ENCODE results near the gene KLHL22.
"Not testable (repeated sequence)": the region's sequence is repeated elsewhere in the genome, so short reads cannot be mapped to it uniquely, and the experiment has no call there.

The KLHL22 gene

DNA sequence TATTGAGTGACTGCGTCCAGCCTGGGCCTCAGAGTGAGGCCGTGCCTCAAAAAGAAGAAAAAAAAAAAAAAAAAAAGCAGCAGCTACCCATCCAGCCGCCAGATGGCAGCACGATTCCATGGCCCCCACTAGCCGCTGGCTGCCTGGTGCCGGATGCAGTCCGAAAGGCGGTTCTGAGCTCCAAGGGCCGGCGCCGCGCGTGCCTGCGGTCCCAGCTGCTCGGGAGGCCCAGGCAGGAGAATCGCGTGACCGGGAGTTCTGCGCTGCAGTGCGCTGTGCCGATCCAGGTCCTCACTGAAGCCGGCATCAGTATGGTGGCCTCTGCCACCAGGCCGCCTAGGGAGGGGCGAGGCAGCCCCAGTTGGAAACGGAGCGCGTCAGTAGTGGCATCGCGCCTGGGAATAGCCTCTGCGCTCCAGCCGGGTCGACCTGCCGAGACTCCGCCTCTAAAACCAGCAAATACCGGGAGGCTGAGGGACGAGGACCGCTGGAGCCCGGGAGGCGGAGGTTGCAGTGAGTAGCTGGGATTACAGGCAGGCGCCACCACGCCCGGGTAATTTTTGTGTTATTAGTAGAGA lies 77.3 kb downstream of the KLHL22 start:
- ChIA-PET CTCF (interaction anchor here (0.6 to 1.0 kb wide), 11 partner anchors 9 to 227 kb away, joined by 3 to 7 read pairs (median 4); no protein-coding TSS in a partner anchor), POLR2A (ENCODE audit: low non-redundant PET) (interaction anchor here (0.6 kb wide), 1 partner anchor 81 kb away, joined by 5 read pairs; no protein-coding TSS in a partner anchor)
- peak; percentile 66 for DNase-seq (ENCODE audit: low spot score)
- no peak overlapping the region for H3K27ac ChIP-seq
- TF ChIP-seq, protein P1, sequence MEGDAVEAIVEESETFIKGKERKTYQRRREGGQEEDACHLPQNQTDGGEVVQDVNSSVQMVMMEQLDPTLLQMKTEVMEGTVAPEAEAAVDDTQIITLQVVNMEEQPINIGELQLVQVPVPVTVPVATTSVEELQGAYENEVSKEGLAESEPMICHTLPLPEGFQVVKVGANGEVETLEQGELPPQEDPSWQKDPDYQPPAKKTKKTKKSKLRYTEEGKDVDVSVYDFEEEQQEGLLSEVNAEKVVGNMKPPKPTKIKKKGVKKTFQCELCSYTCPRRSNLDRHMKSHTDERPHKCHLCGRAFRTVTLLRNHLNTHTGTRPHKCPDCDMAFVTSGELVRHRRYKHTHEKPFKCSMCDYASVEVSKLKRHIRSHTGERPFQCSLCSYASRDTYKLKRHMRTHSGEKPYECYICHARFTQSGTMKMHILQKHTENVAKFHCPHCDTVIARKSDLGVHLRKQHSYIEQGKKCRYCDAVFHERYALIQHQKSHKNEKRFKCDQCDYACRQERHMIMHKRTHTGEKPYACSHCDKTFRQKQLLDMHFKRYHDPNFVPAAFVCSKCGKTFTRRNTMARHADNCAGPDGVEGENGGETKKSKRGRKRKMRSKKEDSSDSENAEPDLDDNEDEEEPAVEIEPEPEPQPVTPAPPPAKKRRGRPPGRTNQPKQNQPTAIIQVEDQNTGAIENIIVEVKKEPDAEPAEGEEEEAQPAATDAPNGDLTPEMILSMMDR (conservative IDR thresholded peaks at IDR 0.05; ENCODE audit: low read depth), result peak; percentile 88

DNA sequence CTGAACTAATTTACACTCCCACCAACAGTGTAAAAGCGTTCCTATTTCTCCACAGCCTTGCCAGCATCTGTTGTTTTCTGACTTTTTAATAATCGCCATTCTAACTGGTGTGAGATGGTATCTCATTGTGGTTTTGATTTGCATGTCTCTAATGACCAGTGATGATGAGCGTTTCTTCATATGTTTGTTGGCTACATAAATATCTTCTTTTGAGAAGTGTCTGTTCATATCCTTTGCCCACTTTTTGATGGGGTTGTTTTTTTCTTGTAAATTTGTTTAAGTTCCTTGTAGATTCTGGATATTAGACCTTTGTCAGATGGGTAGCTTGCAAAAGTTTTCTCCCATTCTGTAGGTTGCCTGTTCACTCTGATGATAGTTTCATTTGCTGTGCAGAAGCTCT lies 79.9 kb downstream of the KLHL22 start:
- H3K27ac ChIP-seq; DNase-seq (ENCODE audit: low spot score); CTCF ChIA-PET; POLR2A ChIA-PET (ENCODE audit: low non-redundant PET): not testable (repeated sequence)

DNA sequence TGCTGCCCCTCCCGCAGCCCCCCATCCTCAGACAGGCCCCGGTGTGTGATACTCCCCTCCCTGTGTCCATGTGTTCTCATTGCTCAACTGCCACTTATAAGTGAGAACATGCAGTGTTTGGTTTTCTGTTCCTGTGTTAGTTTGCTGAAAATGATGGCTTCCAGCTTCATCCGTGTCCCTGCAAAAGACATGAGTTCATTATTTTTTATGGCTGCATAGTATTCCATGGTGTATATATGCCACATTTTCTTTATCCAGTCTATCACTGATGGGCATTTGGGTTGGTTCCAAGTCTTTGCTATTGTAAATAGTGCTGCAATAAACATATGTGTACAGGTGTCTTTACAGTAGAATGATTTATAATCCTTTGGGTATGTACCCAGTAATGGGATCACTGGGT lies 80.4 kb downstream of the KLHL22 start:
- H3K27ac ChIP-seq; DNase-seq (ENCODE audit: low spot score); POLR2A ChIA-PET (ENCODE audit: low non-redundant PET): not testable (repeated sequence)
- CTCF ChIA-PET, result interaction anchor here (0.6 kb wide), 1 partner anchor 256 kb away, joined by 3 read pairs; no protein-coding TSS in a partner anchor

DNA sequence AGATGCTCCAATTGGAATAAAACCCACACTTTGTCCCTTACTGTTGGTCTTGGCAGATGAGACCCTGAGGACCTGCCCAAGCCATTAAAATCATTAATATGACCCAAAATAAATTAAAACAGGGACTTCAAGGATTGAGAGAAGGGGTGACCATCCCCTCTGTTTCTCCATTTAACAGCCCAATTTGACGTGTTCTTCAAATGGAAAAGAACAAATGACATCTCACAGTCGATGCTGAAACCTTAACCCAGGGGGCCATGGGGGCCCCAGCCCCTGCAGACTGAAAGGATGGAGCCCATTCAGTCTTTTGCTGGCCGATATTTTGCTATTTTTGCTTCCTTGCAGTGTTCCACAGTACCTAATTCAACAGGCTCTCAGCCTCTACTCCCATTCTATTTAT lies 81.1 kb downstream of the KLHL22 start:
- H3K27ac ChIP-seq, result no peak overlapping the region
- no peak for DNase-seq (ENCODE audit: low spot score)
- ChIA-PET CTCF (interaction anchor here (0.6 to 0.7 kb wide), 2 partner anchors 255 to 284 kb away, joined by 3 read pairs; no protein-coding TSS in a partner anchor), POLR2A (ENCODE audit: low non-redundant PET) (no interaction called here)
- TF ChIP-seq, protein P1 (conservative IDR thresholded peaks at IDR 0.05; ENCODE audit: low read depth), result no peak

DNA sequence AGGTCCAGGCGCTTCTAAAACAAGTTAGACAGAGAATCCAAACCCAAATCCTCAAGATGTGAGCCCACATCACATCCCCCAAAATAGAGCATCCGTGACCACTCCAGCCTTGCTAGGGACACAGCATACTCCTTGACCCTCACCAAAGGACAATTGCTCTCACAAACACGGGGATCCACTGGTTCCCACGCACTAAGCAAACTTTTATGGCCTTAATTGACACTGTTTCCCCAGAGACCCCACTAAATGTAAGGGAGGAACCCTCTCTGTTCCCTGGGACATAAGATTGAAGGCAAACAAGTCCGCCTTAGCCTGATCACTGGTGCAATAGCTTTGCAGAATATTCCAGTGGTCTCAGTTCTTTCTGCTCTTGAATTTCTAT lies 81.5 kb downstream of the KLHL22 start:
- CTCF ChIA-PET, result interaction anchor here (0.7 kb wide), 1 partner anchor 283 kb away, joined by 3 read pairs; no protein-coding TSS in a partner anchor
- TF ChIP-seq, protein P1 (conservative IDR thresholded peaks at IDR 0.05; ENCODE audit: low read depth), result no peak
- POLR2A ChIA-PET (ENCODE audit: low non-redundant PET), result no interaction called here

DNA sequence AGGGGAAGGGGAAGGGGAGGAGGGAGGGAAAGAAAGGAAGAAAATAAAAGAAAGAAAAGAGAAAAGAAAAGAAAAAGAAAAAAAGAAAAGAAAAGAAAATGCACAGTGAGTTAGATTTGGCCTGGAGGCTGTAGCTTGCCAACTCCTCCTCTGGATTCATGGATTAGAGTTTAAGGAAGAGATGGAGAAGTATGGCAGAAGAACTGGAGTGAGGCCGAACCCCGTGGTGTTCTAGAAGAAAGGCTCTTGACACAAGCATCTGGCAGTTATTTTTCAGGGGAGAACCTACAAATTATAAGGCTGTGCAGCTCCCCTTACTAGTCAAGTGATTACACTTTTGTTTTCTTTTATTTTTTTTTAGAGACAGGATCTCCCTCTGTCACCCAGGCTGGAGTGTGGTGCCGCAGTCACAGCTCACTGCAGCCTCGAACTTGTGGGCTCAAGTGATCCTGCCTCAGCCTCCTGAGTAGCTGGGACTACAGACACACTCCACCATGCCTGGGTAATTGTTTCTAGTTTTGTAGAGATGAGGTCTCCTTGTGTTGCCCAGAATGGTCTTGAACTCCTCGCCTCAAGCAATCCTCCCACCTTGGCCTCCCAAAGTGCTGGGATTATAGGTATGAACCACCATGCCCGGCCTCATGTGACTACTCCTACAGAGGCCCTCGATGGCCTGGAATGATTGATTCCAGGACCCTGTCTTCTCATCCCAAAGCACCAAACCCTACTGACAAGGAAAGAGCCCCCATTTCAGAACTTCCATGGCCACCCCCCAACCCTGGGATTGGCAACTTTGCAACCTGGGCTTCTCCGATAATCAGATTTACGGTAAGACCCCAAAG lies 82.2 kb downstream of the KLHL22 start:
- no peak overlapping the region for H3K27ac ChIP-seq
- ChIA-PET POLR2A (ENCODE audit: low non-redundant PET) (no interaction called here), CTCF (interaction anchor here (0.6 to 0.7 kb wide), 2 partner anchors 43 to 283 kb away, joined by 3 to 4 read pairs; no protein-coding TSS in a partner anchor)
- no peak for DNase-seq (ENCODE audit: low spot score)
- TF ChIP-seq, protein P1 (conservative IDR thresholded peaks at IDR 0.05; ENCODE audit: low read depth), result no peak

More for the DNA sequence above, 81.5 kb downstream of the KLHL22 start:
- no peak overlapping the region for H3K27ac ChIP-seq
- DNase-seq (ENCODE audit: low spot score), result no peak

DNA sequence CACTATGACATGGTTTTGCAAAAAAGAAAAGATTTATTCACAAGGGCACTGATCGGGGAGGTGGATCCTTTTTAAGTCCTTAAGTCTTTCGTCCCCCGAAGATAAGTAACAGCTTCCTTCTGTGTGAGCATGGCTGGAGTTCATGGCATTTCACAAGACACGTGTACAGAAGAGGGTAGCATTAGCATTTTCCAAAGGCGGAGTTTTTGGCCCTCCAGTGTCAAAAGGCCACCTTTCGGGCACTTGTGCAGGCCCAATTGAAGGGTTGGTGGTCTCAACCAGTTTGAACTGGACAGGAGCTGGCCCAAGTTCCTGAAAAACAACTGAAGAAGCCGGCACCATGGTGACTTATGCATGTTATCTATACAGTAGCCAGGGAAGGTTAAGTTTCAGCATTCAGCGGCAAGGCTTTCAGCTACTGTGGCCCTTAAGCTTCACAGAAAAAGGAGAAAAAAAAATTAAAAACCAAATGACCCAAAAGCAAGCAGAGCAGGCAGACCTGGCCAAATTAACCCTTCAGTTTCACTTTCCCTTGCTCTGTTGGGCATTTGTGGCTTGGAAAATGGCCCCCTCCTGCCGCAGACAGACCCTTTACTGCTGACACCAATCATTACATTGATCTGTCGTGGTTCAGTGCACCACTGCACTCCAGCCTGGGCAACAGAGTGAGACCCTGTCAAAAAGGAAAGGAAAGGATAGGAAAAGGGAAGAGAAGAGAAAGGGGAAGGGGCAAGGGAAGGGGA lies 83.0 kb downstream of the KLHL22 start:
- CTCF ChIA-PET, result interaction anchor here (0.6 kb wide), 1 partner anchor 44 kb away, joined by 4 read pairs; no protein-coding TSS in a partner anchor
- H3K27ac ChIP-seq, result no peak overlapping the region
- no peak for DNase-seq (ENCODE audit: low spot score)
- POLR2A ChIA-PET (ENCODE audit: low non-redundant PET), result no interaction called here
- TF ChIP-seq, protein P1 (conservative IDR thresholded peaks at IDR 0.05; ENCODE audit: low read depth), result no peak

DNA sequence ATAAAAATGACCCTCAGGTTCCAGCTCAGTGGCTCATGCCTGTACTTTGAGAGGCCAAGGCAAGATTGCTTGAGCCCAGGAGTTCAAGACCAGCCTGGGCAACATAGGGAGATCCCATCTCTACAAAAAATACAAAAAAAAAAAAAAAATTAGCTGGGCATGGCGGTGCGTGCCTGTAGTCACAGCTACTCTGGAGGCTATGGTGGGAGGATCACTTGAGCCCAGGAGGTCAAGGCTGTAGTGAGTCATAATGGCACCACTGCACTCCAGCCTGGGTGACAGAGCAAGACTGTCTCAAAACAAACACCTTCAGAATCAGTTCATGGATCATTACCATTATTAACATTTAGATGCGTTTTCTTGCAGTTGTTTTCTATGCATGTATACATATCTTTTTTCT lies 86.2 kb downstream of the KLHL22 start:
- POLR2A ChIA-PET (ENCODE audit: low non-redundant PET); DNase-seq (ENCODE audit: low spot score); H3K27ac ChIP-seq; CTCF ChIA-PET: not testable (repeated sequence)

Measured in RWPE1 (cell line).